GM23338 (cell line): ENCODE results near the gene HECTD3. TPM values are rescaled to one million over a fixed set of nuclear protein-coding genes. Genes with fewer than 3 reads are reported as not detected.

Experiments
- ATAC-seq: fragments of 200-7000 bp; cut with Tn5 transposase; 3 replicates; pipeline ENCODE4 v1.9.1; 2020
- DNase-seq: peaks from one replicate; pipeline ENCODE4 v3.0.0-alpha.2; 2015; ENCODE audit warnings: low spot score
- H2AFZ ChIP-seq: fragments of 200-600 bp; sonication (generic); 2 replicates; pipeline ENCODE4 v1.8.0; 2016; ENCODE audit warnings: antibody characterized with exemption, mild to moderate bottlenecking, moderate library complexity
- H3F3A ChIP-seq: fragments of 200-600 bp; sonication (generic); replicated peaks from 2 replicates; pipeline ENCODE4 v1.8.0; 2017; ENCODE audit warnings: antibody characterized with exemption, mixed run types, low read depth
- H3K27ac ChIP-seq: fragments of 200-600 bp; sonication (generic); 2 replicates; pipeline ENCODE4 v1.6.1; 2016; ENCODE audit warnings: low read depth
- H3K27me3 ChIP-seq: fragments of 200-600 bp; sonication (generic); 2 replicates; pipeline ENCODE4 v1.8.0; 2016; ENCODE audit warnings: mild to moderate bottlenecking, mixed run types, moderate library complexity; ENCODE audit not compliant: insufficient read depth
- H3K36me3 ChIP-seq: fragments of 200-600 bp; sonication (generic); 2 replicates; pipeline ENCODE4 v1.8.0; 2016; ENCODE audit warnings: mild to moderate bottlenecking; ENCODE audit not compliant: insufficient read depth
- H3K4me1 ChIP-seq: fragments of 200-600 bp; sonication (generic); 2 replicates; pipeline ENCODE4 v1.8.0; 2016; ENCODE audit warnings: mild to moderate bottlenecking, moderate library complexity; ENCODE audit not compliant: insufficient read depth
- H3K4me2 ChIP-seq: fragments of 200-600 bp; sonication (generic); 2 replicates; pipeline ENCODE4 v1.7.1; 2017; ENCODE audit warnings: mixed run types
- H3K4me3 ChIP-seq: fragments of 200-600 bp; sonication (generic); 2 replicates; pipeline ENCODE4 v1.6.1; 2016; ENCODE audit warnings: mixed run types
- H3K79me2 ChIP-seq: fragments of 200-600 bp; sonication (generic); replicated peaks from 2 replicates; pipeline ENCODE4 v1.8.0; 2017; ENCODE audit warnings: mild to moderate bottlenecking; ENCODE audit not compliant: insufficient read depth
- H3K9me2 ChIP-seq: fragments of 200-600 bp; sonication (generic); 2 replicates; pipeline ENCODE4 v1.8.0; 2017; ENCODE audit not compliant: insufficient read depth
- H4K20me1 ChIP-seq: fragments of 200-600 bp; sonication (generic); replicated peaks from 2 replicates; pipeline ENCODE4 v1.8.0; 2017; ENCODE audit warnings: mild to moderate bottlenecking; ENCODE audit not compliant: insufficient read depth
- H3K27ac Mint-ChIP-seq: 2 replicates; pipeline ENCODE4 v1.8.0; 2020; ENCODE audit warnings: inconsistent platforms, mild to moderate bottlenecking, moderate library complexity, mixed read lengths
- H3K27me3 Mint-ChIP-seq: 3 replicates; pipeline ENCODE4 v1.8.0; 2022; ENCODE audit warnings: low read depth, mild to moderate bottlenecking, moderate library complexity, mixed read lengths, inconsistent platforms; ENCODE audit not compliant: insufficient read depth, poor library complexity
- H3K36me3 Mint-ChIP-seq: 3 replicates; pipeline ENCODE4 v1.8.0; 2021; ENCODE audit warnings: low read depth, mild to moderate bottlenecking, inconsistent platforms, moderate library complexity, mixed read lengths
- H3K4me1 Mint-ChIP-seq: 3 replicates; pipeline ENCODE4 v1.8.0; 2020; ENCODE audit warnings: mild to moderate bottlenecking, inconsistent platforms, mixed read lengths
- H3K4me3 Mint-ChIP-seq: 3 replicates; pipeline ENCODE4 v1.8.0; 2021; ENCODE audit warnings: moderate library complexity, mild to moderate bottlenecking, inconsistent platforms, mixed read lengths
- H3K9me3 Mint-ChIP-seq: 3 replicates; pipeline ENCODE4 v1.8.0; 2020; ENCODE audit warnings: moderate library complexity, mild to moderate bottlenecking, inconsistent platforms, mixed read lengths
- EZH2 ChIP-seq: fragments of 200-600 bp; sonication (generic); IDR thresholded peaks from one replicate; pipeline ENCODE4 v1.8.0; 2017; ENCODE audit warnings: antibody characterized with exemption, mild to moderate bottlenecking, low read depth; ENCODE audit not compliant: unreplicated experiment
- EZH2phosphoT487 ChIP-seq: fragments of 200-600 bp; sonication (generic); IDR thresholded peaks from one replicate; pipeline ENCODE4 v1.8.1; 2018; ENCODE audit warnings: antibody characterized with exemption; ENCODE audit not compliant: unreplicated experiment
- JUNB ChIP-seq: IDR thresholded peaks from one replicate; pipeline ENCODE4 v1.6.1; 2016; ENCODE audit warnings: antibody characterized with exemption; ENCODE audit not compliant: unreplicated experiment
- ZNF114 ChIP-seq: fragments of 250-450 bp; sonication (Bioruptor Pico); IDR thresholded peaks from 2 replicates; pipeline ENCODE4 v1.5.0; 2020; ENCODE audit warnings: mild to moderate bottlenecking, moderate library complexity
- ZNF331 ChIP-seq: fragments of 250-450 bp; sonication (Bioruptor Pico); IDR thresholded peaks from 2 replicates; pipeline ENCODE4 v1.5.0; 2020; ENCODE audit warnings: low read depth, mild to moderate bottlenecking, moderate library complexity
- polyA plus RNA-seq: library from polyadenylated mRNA; unstranded; fragments of >200 nt; fragmentation: Nextera tagmentation; extraction: Ambion mirVana; gene quantifications from 2 replicates; pipeline ENCODE4 v1.2.1, GENCODE V29; 2016
- total RNA-seq: library from RNA; depleted of rRNA; stranded (reverse); fragments of >200 nt; shearing (Covaris generic); gene quantifications from 2 replicates; pipeline ENCODE4 v1.2.3, GENCODE V29; 2014
- TF ChIP-seq, protein P1 (sequence below): IDR thresholded peaks from 2 replicates; pipeline ENCODE4 v1.6.1; 2016; ENCODE audit warnings: antibody characterized with exemption
- TF ChIP-seq, protein P2 (sequence below): fragments of 250-450 bp; sonication (Bioruptor Pico); IDR thresholded peaks from 2 replicates; pipeline ENCODE4 v1.5.0; 2020; ENCODE audit warnings: mild to moderate bottlenecking, moderate library complexity

HECTD3 gene
- total and polyA plus RNA-seq, 2 experiments from 2014 or later = 13.1 to 31.4 TPM

GRCh38 chr1:44995467-44996238 is 15.5 kb downstream of the HECTD3 start:
- TF ChIP-seq, protein P1, sequence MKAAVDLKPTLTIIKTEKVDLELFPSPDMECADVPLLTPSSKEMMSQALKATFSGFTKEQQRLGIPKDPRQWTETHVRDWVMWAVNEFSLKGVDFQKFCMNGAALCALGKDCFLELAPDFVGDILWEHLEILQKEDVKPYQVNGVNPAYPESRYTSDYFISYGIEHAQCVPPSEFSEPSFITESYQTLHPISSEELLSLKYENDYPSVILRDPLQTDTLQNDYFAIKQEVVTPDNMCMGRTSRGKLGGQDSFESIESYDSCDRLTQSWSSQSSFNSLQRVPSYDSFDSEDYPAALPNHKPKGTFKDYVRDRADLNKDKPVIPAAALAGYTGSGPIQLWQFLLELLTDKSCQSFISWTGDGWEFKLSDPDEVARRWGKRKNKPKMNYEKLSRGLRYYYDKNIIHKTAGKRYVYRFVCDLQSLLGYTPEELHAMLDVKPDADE = no peak
- TF ChIP-seq ZNF331 (CRISPR knock-in tag) (no peak), EZH2phosphoT487 (no peak), EZH2 (no peak), JUNB (no peak), ZNF114 (CRISPR knock-in tag) (no peak)
- TF ChIP-seq, protein P2, sequence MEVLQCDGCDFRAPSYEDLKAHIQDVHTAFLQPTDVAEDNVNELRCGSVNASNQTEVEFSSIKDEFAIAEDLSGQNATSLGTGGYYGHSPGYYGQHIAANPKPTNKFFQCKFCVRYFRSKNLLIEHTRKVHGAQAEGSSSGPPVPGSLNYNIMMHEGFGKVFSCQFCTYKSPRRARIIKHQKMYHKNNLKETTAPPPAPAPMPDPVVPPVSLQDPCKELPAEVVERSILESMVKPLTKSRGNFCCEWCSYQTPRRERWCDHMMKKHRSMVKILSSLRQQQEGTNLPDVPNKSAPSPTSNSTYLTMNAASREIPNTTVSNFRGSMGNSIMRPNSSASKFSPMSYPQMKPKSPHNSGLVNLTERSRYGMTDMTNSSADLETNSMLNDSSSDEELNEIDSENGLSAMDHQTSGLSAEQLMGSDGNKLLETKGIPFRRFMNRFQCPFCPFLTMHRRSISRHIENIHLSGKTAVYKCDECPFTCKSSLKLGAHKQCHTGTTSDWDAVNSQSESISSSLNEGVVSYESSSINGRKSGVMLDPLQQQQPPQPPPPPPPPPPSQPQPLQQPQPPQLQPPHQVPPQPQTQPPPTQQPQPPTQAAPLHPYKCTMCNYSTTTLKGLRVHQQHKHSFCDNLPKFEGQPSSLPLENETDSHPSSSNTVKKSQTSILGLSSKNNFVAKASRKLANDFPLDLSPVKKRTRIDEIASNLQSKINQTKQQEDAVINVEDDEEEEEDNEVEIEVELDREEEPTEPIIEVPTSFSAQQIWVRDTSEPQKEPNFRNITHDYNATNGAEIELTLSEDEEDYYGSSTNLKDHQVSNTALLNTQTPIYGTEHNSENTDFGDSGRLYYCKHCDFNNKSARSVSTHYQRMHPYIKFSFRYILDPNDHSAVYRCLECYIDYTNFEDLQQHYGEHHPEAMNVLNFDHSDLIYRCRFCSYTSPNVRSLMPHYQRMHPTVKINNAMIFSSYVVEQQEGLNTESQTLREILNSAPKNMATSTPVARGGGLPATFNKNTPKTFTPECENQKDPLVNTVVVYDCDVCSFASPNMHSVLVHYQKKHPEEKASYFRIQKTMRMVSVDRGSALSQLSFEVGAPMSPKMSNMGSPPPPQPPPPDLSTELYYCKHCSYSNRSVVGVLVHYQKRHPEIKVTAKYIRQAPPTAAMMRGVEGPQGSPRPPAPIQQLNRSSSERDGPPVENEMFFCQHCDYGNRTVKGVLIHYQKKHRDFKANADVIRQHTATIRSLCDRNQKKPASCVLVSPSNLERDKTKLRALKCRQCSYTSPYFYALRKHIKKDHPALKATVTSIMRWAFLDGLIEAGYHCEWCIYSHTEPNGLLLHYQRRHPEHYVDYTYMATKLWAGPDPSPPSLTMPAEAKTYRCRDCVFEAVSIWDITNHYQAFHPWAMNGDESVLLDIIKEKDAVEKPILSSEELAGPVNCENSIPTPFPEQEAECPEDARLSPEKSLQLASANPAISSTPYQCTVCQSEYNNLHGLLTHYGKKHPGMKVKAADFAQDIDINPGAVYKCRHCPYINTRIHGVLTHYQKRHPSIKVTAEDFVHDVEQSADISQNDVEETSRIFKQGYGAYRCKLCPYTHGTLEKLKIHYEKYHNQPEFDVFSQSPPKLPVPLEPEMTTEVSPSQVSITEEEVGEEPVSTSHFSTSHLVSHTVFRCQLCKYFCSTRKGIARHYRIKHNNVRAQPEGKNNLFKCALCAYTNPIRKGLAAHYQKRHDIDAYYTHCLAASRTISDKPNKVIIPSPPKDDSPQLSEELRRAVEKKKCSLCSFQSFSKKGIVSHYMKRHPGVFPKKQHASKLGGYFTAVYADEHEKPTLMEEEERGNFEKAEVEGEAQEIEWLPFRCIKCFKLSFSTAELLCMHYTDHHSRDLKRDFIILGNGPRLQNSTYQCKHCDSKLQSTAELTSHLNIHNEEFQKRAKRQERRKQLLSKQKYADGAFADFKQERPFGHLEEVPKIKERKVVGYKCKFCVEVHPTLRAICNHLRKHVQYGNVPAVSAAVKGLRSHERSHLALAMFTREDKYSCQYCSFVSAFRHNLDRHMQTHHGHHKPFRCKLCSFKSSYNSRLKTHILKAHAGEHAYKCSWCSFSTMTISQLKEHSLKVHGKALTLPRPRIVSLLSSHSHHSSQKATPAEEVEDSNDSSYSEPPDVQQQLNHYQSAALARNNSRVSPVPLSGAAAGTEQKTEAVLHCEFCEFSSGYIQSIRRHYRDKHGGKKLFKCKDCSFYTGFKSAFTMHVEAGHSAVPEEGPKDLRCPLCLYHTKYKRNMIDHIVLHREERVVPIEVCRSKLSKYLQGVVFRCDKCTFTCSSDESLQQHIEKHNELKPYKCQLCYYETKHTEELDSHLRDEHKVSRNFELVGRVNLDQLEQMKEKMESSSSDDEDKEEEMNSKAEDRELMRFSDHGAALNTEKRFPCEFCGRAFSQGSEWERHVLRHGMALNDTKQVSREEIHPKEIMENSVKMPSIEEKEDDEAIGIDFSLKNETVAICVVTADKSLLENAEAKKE (CRISPR knock-in tag) = no peak
- H3K9me2 ChIP-seq = no peaks in the 10 kb centered on the region
- DNase-seq = no peak
- H3K79me2 ChIP-seq = no peaks in the 10 kb centered on the region
- no peak overlapping the region for H2AFZ ChIP-seq
- Mint-ChIP-seq H3K27ac (no peak overlapping the region), H3K4me1 (peaks cover 4% of the 10 kb centered on the region; the same call in 1 of the 3 replicates), H3K4me3 (no peak overlapping the region), H3K27me3 (no peaks in the 10 kb centered on the region), H3K36me3 (no peaks in the 10 kb centered on the region), H3K9me3 (no peaks in the 10 kb centered on the region; the same call in 2 of the 3 replicates)
- no peak overlapping the region for H3K4me2 ChIP-seq
- no peaks in the 10 kb centered on the region for H3K27me3 ChIP-seq
- H3K36me3 ChIP-seq = no peaks in the 10 kb centered on the region
- H3K27ac ChIP-seq = no peak overlapping the region
- H3F3A ChIP-seq = no peaks in the 10 kb centered on the region
- H3K4me3 ChIP-seq = no peak overlapping the region
- peaks cover 4% of the 10 kb centered on the region; the same call in 1 of the 2 replicates for H3K4me1 ChIP-seq
- no peak for ATAC-seq
- no peaks in the 10 kb centered on the region for H4K20me1 ChIP-seq
